NCI-H69 (cell line): Measurements from ENCODE around the gene ALPK3.
"Not testable (repeated sequence)": the region's sequence is repeated elsewhere in the genome, so short reads cannot be mapped to it uniquely, and the experiment has no call there.

ENCODE experiments used
- DNase-seq: peaks from one replicate; lab custom pipeline; 2025; lab: John Stamatoyannopoulos, UW

The ALPK3 gene

GRCh38 chr15:84873997-84874396 lies 56.8 kb downstream of the ALPK3 start:
- no peak for DNase-seq

- no peak for DNase-seq
Measured at GRCh38 chr15:84874981-84875699, 58.0 kb downstream of the ALPK3 start.

DNA sequence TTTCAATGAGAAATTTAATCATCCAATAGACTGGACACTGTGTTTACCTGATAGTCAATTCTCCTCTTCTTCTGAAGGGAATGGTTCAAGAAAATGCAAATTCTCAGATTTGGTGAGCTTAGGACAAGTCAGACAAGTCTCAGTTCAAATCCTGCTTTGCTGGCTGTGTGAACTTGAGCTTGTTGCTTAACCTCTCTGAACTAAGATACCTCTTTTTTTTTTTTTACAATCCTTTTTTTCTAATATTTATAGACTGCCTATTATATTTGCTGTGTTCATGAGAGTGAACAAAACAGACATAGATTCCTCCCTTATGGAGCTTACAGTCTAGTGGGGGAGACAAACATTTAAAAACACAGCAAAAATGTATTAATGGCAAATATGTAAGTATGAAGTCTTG lies 59.1 kb downstream of the ALPK3 start:
- no peak for DNase-seq

DNA sequence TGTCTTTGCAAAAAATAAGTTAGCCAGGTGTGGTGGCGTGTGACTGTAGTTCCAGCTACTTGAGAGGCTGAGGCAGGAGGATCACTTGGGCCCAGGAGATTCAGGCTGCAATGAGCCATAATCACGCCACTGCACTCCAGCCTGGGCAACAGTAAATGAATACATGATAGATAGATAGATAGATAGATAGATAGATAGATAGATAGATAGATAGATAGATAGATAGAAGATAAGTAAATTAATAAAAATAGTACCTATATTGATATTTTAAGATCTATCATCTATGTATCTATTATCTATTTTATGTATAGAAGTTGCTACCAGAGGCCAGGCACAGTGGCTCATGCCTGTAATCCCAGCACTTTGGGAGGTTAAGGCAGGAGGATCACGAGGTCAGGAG lies 60.5 kb downstream of the ALPK3 start:
- DNase-seq = not testable (repeated sequence)

DNA sequence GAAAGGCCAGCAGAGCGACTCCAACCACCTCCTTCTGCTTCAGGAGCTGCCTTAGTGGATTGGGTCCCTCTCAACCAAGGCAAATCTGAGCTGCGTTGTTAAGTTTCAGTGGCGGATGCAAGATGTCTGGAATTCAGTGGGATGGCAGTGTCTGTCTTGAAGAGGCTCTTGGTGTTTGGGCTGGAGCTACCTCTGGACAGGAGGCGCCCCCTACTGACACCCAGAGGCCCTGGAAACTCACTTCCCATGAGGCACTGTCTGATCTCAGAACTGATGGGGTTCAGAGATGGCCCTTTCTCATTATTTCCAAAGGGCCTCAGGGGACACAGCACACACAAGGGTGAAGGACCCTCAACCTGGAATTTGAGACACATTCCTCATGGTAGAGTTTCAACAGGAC lies 61.3 kb downstream of the ALPK3 start:
- DNase-seq = peak; percentile 55

DNA sequence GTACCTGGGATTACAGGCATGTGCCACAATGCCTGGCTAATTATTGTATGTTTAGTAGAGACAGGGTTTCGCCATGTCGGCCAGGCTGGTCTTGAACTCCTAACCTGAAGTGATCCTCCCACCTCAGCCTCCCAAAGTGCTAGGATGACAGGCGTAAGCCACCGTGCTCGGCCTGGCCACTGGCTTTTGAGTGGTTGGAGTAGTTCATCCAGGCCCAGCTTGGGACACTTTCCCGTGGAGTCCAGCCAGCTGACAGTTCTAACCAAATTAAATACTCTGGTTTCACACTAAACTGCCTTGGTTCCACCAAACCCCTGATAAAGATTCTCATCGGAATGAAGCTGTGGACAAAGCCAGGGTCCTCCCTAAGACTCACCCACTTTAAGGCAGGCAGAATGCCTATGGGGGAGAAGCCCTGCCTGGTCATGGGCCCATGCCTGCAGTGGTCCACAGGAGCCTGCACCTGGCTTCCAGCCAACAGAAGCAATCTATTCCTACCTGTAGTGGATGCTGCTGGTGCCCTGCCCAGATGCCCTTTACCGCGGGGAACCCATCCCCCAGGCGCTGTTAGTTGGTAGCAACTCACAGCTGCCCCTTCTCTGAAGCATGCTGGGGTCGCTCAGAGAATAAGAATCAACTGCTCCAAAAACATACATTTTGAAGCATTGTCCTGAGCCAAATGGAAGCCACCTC lies 62.1 kb downstream of the ALPK3 start:
- DNase-seq = peak; percentile 1

DNA sequence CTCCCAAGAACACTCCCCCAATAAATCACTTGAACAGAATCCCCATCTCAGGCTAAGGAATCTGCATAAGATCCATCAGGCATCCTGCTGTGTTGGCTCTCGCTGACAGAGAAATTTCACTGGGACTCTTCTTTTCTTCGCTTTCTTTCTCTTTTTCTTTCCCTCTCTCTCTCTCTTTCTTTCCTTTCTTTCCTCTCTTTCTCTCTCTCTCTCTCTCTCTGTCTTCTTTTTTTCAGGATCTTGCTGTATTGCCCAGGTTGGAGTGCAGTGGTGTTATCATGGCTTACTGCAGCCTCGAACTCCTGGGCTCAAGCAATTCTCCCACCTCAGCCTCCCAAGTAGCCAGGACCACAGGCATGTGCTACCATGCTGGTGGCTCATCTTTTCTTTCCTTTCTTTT lies 62.9 kb downstream of the ALPK3 start:
- DNase-seq = no peak

DNA sequence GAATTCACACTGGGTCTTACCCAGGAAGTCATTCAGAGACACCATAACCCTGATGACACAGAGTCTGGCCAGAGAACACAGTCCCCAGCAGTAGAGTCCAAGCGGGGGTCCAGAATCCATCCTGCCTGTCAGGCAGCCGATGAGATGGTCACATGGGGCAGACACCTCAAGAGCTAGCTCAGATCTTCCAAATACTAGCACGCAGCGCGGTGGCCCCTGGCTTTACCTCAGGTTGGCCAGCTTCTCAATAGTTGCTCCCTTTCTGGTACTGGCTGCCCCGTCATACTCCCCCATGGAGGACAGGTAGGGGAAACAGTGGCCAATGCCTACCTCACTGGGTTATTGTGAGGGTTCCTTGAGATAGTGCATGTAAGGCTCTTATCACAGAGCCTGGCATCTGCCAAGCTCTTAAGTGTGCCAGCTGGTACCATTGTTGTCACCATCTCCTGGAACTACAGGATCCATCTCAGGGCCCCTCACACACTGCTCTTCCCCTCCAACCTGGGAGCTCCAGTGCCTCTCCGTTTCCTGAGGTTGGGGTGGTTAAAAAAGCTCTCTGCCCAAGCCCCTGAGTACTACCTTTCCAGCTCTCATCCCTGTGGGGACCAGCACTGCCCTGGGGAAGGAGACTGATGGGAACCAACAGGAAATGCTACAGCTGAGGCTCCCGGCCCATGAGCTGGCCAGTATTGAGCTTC lies 63.8 kb downstream of the ALPK3 start:
- no peak for DNase-seq

DNA sequence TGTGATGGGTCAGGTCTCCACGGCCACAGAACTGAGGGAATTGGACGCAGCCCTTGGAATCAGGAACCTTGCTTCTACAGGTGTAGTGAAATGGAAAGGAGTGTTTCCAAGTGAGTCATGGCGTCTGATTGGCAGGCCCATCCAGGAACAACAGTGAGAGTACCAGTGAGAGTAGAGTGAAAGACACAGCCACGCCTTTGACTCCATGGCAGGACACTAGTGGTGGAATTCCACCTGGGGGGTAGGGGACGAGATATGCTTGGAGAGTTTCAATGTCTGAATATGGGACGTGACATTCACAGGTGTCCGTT lies 64.3 kb downstream of the ALPK3 start:
- DNase-seq = no peak

- DNase-seq = no peak
Measured at GRCh38 chr15:84883466-84883865, 66.3 kb downstream of the ALPK3 start.

DNA sequence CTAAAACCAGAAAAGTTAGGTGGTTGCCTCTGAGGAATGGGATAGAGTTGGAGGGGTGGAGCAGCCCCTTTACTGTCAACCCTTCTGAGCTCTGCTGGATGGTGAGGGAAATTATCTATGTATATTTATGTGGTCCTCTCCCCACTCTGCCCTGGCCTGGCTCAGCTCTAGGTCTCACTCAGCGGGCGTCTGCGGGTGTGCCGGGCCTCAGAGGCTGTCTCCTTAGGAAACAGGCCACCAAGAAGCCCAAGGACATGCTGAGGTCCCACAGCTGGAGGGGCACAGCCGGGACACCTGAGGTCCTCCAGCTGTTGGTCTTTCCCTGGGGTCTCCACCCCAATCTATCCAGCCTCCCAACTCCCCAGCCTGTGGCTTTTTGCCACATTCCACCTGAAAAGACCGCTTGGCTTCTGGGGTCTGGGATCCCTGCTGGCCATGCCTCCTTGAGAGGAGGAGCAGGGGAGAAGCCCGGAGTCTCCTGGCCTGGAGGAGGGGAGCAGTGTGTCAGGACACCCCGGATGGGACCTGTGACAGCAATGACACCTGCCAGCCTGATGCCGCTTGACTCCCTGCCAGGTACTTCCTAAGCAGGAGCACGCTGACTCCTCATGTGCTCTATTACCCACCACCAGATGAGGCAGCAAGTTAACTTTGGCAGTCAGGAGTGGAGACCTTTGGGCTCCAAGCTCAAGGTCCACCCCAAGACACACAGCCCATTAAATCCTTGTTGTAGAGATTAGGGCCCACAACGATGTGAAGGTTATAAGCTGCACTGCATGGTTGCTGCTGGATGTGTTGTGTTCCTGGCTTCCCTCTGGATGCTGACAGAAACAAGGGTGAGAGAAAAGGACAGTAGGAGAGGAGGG lies 67.0 kb downstream of the ALPK3 start, which contains the start of gene SLC28A1:
Gene SLC28A1 (plus strand): TSS at position 747 of the 866 bp plus-strand sequence. CDS start 3,099 bp downstream, outside the sequence.
- DNase-seq = no peak

GRCh38 chr15:84885801-84886200 lies 68.6 kb downstream of the ALPK3 start:
- no peak for DNase-seq

DNA sequence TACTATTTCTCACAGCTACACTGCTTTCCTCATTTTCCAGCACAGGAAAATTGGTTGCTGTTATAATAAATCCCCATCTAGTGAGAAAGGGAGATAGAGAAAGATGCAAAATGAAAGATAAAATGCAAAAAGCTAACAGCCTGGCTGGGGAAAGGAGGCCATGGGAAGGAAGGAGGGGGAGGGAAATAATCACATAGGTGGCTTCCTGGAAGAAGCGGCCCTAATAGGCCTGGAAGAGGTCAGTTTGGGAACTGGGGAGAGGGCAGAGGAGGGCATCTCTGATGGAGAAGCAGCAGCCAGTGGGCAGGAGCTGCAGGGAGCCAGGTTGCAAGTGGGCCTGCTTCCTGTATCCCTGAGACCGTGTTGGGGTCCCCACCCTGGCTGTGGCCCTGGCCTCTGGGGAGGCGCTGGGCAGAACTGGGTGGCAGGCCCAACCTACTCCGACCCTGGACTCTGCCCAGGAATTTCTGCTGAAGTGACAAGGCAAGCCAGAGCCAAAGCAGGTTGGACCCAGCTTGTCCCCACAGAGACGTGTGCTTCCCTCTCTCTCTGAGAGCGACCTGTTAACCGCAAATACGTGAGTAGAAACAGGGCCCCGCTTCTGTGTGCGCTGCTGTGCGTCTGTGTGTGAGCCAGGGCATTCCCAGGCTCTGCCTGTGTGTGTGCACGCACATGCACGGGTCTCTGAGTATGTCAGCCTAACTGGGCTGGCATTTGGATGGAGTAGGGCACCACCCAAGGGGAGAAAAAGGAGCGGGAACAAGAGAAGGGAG lies 69.2 kb downstream of the ALPK3 start:
- DNase-seq = no peak

DNA sequence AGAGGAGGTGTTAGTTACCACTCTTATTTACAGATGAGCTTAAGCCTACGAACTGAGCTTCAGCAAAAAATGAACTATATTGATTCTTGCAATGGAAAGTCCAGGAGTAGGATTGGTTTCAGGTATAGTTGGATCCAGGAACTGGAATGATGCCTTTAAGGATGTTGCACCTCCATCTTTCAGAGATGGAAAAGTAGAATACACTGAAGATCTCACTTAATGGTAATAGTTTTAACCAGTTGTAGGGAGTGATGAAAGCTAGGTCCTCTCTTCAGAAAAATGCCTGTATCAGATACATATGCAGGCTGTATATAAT lies 69.8 kb downstream of the ALPK3 start:
- DNase-seq = no peak

- no peak for DNase-seq
Measured at GRCh38 chr15:84887938-84888337, 70.8 kb downstream of the ALPK3 start.

GRCh38 chr15:84888639-84889038 lies 71.5 kb downstream of the ALPK3 start:
- DNase-seq = peak; percentile 3

- peak; percentile 3 for DNase-seq
Measured at GRCh38 chr15:84889313-84889990, 72.3 kb downstream of the ALPK3 start.

DNA sequence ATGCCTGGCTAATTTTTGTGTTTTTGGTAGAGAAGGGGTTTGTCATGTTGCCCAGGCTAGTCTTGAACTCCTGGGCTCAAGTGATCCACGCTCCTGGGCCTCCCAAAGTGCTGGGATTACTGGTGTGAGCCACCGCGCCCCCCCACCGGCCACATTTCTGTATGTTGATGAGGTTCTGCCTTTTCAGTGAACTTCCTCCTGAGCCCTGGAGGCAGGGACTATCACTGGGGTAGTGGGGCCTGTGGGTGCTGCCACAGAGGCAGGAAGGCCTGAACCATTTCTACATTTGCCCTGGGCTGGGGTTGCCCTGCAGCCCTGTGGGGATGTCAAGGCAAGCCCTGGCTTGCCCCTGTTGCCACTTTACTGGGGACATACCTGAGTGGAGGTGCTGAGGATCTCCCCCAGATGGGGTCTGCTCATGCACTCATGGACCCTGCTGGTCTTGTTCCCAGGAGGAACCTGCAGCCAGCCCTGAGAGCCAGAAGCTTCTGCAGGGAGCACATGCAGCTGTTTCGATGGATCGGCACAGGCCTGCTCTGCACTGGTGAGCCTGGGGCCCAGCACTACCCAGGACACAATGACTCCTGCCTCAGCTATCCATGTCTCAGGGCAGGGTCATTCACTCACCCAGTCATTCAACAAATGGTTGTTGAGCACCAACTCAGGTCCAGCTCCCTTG lies 73.0 kb downstream of the ALPK3 start:
- DNase-seq = no peak

GRCh38 chr15:84890670-84891162 lies 73.6 kb downstream of the ALPK3 start:
- no peak for DNase-seq

DNA sequence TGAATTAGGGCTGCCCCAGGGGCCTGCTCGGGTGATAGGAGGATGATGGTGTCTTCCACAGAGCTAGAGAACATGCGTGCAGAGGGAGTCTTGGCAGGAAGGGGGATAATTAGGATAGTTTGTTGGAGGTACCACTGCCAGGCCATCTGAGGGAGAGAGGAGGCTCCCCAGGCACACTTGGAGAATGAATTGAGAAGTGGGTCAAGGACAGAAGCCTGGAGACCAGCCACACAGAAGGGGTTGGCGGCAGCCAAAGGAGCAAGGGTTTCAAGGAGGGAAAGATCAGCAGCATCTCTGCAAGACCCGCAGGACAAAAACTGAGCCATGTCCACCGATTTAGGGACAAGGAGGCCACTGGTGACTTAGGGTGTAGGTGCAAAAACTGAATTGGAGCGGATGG lies 74.2 kb downstream of the ALPK3 start:
- no peak for DNase-seq
